Activated CD4-positive, alpha-beta T cell treated with anti-CD3 and anti-CD28 coated beads for 48 hours (primary cell): ENCODE measurements around the gene WBP1.
"Not testable (repeated sequence)": the region's sequence is repeated elsewhere in the genome, so short reads cannot be mapped to it uniquely, and the experiment has no call there.

Experiments used
- DNase-seq: peaks from one replicate; pipeline ENCODE4 v3.0.0-alpha.2; 2020

WBP1 gene

GRCh38 chr2:74428675-74429074 is 29.6 kb upstream of the WBP1 start:
- no peak for DNase-seq

GRCh38 chr2:74429487-74430451 is 28.5 kb upstream of the WBP1 start:
- DNase-seq: no peak

GRCh38 chr2:74430502-74430901 is 27.7 kb upstream of the WBP1 start:
- no peak for DNase-seq

GRCh38 chr2:74436111-74436805 is 22.0 kb upstream of the WBP1 start:
- no peak for DNase-seq

- no peak for DNase-seq
Observed at GRCh38 chr2:74436848-74437695, 21.2 kb upstream of the WBP1 start.

- DNase-seq: no peak
Observed at GRCh38 chr2:74438248-74438647, 20.0 kb upstream of the WBP1 start.

GRCh38 chr2:74439373-74439772 is 18.9 kb upstream of the WBP1 start:
- DNase-seq: no peak

GRCh38 chr2:74439803-74440377 is 18.3 kb upstream of the WBP1 start:
- no peak for DNase-seq

GRCh38 chr2:74440378-74441169 is 17.7 kb upstream of the WBP1 start:
- DNase-seq: peak; percentile 72

GRCh38 chr2:74441170-74441689 is 17.0 kb upstream of the WBP1 start:
- no peak for DNase-seq

- peak; percentile 44 for DNase-seq
Observed at GRCh38 chr2:74441690-74442482, 16.4 kb upstream of the WBP1 start, which contains the start of gene RTKN. RTKN (minus strand) TSS chr2:74441937; CDS start chr2:74441816, 121 bp downstream.

- DNase-seq: not testable (repeated sequence)
Observed at GRCh38 chr2:74442483-74443297, 15.5 kb upstream of the WBP1 start.

GRCh38 chr2:74444498-74445318 is 13.5 kb upstream of the WBP1 start:
- DNase-seq: no peak

GRCh38 chr2:74447230-74447999 is 10.8 kb upstream of the WBP1 start:
- no peak for DNase-seq

GRCh38 chr2:74448771-74449170 is 9.5 kb upstream of the WBP1 start:
- no peak for DNase-seq

GRCh38 chr2:74450570-74451190 is 7.6 kb upstream of the WBP1 start:
- DNase-seq: no peak
